Ishikawa (cell line): ENCODE data around the gene DOCK2.

Source experiments
- CEBPB ChIP-seq: IDR thresholded peaks from 2 replicates; pipeline ENCODE4 v1.6.1; 2012
- CREB1 ChIP-seq: IDR thresholded peaks from 2 replicates; pipeline ENCODE4 v1.6.1; 2012; ENCODE audit warnings: low read depth
- EGR1 ChIP-seq: IDR thresholded peaks from 2 replicates; pipeline ENCODE4 v1.6.1; 2012
- EP300 ChIP-seq: IDR thresholded peaks from 2 replicates; pipeline ENCODE4 v1.6.1; 2012; ENCODE audit warnings: borderline replicate concordance
- FOXM1 ChIP-seq: IDR thresholded peaks from 2 replicates; pipeline ENCODE4 v1.6.1; 2012; ENCODE audit warnings: low read depth, borderline replicate concordance
- MAX ChIP-seq: IDR thresholded peaks from 2 replicates; pipeline ENCODE4 v1.6.1; 2012
- NFIC ChIP-seq: IDR thresholded peaks from 2 replicates; pipeline ENCODE4 v1.6.1; 2012
- RAD21 ChIP-seq: IDR thresholded peaks from 2 replicates; pipeline ENCODE4 v1.6.1; 2012; ENCODE audit warnings: low read depth
- REST ChIP-seq: IDR thresholded peaks from 2 replicates; pipeline ENCODE4 v1.6.1; 2012; ENCODE audit warnings: low read depth, mild to moderate bottlenecking
- TAF1 ChIP-seq: IDR thresholded peaks from 2 replicates; pipeline ENCODE4 v1.6.1; 2012; ENCODE audit warnings: low read depth, mild to moderate bottlenecking
- TCF12 ChIP-seq: IDR thresholded peaks from 2 replicates; pipeline ENCODE4 v1.6.1; 2012; ENCODE audit warnings: low read depth
- TEAD4 ChIP-seq: IDR thresholded peaks from 2 replicates; pipeline ENCODE4 v1.6.1; 2012
- USF1 ChIP-seq: IDR thresholded peaks from 2 replicates; pipeline ENCODE4 v1.6.1; 2012
- YY1 ChIP-seq: IDR thresholded peaks from 2 replicates; pipeline ENCODE4 v1.6.1; 2012; ENCODE audit warnings: low read depth
- ZBTB7A ChIP-seq: IDR thresholded peaks from 2 replicates; pipeline ENCODE4 v1.6.1; 2012; ENCODE audit warnings: low read depth

DOCK2 gene

GRCh38 chr5:169663537-169663936, 26.5 kb downstream of the DOCK2 start:
- TF ChIP-seq ZBTB7A (no peak), EP300 (no peak), NFIC (no peak), RAD21 (no peak), REST (no peak), TAF1 (no peak), YY1 (no peak), CEBPB (no peak), CREB1 (no peak), TEAD4 (no peak), EGR1 (no peak)

GRCh38 chr5:169666365-169666764, 29.3 kb downstream of the DOCK2 start:
- TF ChIP-seq MAX = no peak
- TF ChIP-seq NFIC = no peak
- no peak for TF ChIP-seq EP300
- TF ChIP-seq USF1 = no peak
- no peak for TF ChIP-seq TAF1
- TF ChIP-seq ZBTB7A = no peak
- no peak for TF ChIP-seq FOXM1
- no peak for TF ChIP-seq REST
- TF ChIP-seq TEAD4 = no peak
- no peak for TF ChIP-seq CREB1
- no peak for TF ChIP-seq EGR1
- TF ChIP-seq CEBPB = no peak
- TF ChIP-seq RAD21 = no peak
- no peak for TF ChIP-seq YY1

GRCh38 chr5:169667896-169668674, 31.0 kb downstream of the DOCK2 start:
- TF ChIP-seq EGR1 (no peak), CEBPB (no peak), CREB1 (no peak), TEAD4 (no peak), NFIC (no peak), ZBTB7A (no peak), FOXM1 (no peak), REST (no peak), USF1 (no peak), EP300 (no peak), TAF1 (no peak), MAX (no peak), TCF12 (no peak), YY1 (no peak), RAD21 (no peak)

- TF ChIP-seq TEAD4 = no peak
- TF ChIP-seq EGR1 = no peak
- TF ChIP-seq USF1 = no peak
- no peak for TF ChIP-seq YY1
- no peak for TF ChIP-seq FOXM1
- TF ChIP-seq NFIC = no peak
- no peak for TF ChIP-seq EP300
- no peak for TF ChIP-seq CEBPB
- TF ChIP-seq REST = no peak
- TF ChIP-seq TCF12 = no peak
- no peak for TF ChIP-seq TAF1
- no peak for TF ChIP-seq ZBTB7A
- no peak for TF ChIP-seq MAX
- no peak for TF ChIP-seq RAD21
- TF ChIP-seq CREB1 = no peak
Observed at GRCh38 chr5:169668732-169669131, 31.7 kb downstream of the DOCK2 start.
